Astrocyte of the cerebellum (primary cell): Measurements from ENCODE around the gene UBXN10.

ENCODE experiments used
- DNase-seq: peaks from one replicate; pipeline ENCODE4 v3.0.0-alpha.2; 2011; ENCODE audit warnings: low read depth
- H3K4me3 ChIP-seq: 2 replicates; pipeline ENCODE4 v1.5.1; 2011; ENCODE audit warnings: mild to moderate bottlenecking, low read depth, low read length, moderate library complexity
- CTCF ChIP-seq: IDR thresholded peaks from 2 replicates; pipeline ENCODE4 v1.5.1; 2012; ENCODE audit warnings: low read length, low read depth, moderate library complexity, mild to moderate bottlenecking; ENCODE audit errors: missing control alignments
- in situ Hi-C: cut with HindIII; loops from 2 replicates; pipeline ENCODE4 v1.10.0; 2017; ENCODE audit warnings: low sequenced_read_pairs

UBXN10 gene

GRCh38 chr1:20174937-20175666 lies 10.8 kb upstream of the UBXN10 start:
- in situ Hi-C loops = no loop called here
- no peak for DNase-seq
- no peak for TF ChIP-seq CTCF
- no peak overlapping the region for H3K4me3 ChIP-seq

- TF ChIP-seq CTCF = no peak
- in situ Hi-C loops = no loop called here
- no peak overlapping the region for H3K4me3 ChIP-seq
- no peak for DNase-seq
Observed at GRCh38 chr1:20178634-20179370, 7.1 kb upstream of the UBXN10 start.

- DNase-seq = no peak
- in situ Hi-C loops = no loop called here
Observed at GRCh38 chr1:20179371-20180128, 6.3 kb upstream of the UBXN10 start.

GRCh38 chr1:20180129-20180843 lies 5.6 kb upstream of the UBXN10 start:
- H3K4me3 ChIP-seq = no peak overlapping the region
- no peak for TF ChIP-seq CTCF
- no peak for DNase-seq
- in situ Hi-C loops = no loop called here

More at GRCh38 chr1:20179371-20180128, 6.3 kb upstream of the UBXN10 start:
- no peak overlapping the region for H3K4me3 ChIP-seq
- no peak for TF ChIP-seq CTCF

GRCh38 chr1:20180844-20181207 lies 5.1 kb upstream of the UBXN10 start:
- in situ Hi-C loops = no loop called here
- no peak for TF ChIP-seq CTCF
- H3K4me3 ChIP-seq = no peak overlapping the region
- no peak for DNase-seq

GRCh38 chr1:20182415-20182814 lies 3.5 kb upstream of the UBXN10 start:
- DNase-seq = no peak
- no peak overlapping the region for H3K4me3 ChIP-seq
- in situ Hi-C loops = no loop called here
- no peak for TF ChIP-seq CTCF
